Kidney tubule cell (primary cell): ENCODE results near the gene MIB2.
A peak's percentile ranks its signal among the peaks of the same experiment; 100 is the strongest.
"Not testable (repeated sequence)": the region's sequence is repeated elsewhere in the genome, so short reads cannot be mapped to it uniquely, and the experiment has no call there.

Experiments
- DNase-seq: peaks from one replicate; pipeline ENCODE4 v3.0.0-alpha.2; 2018; ENCODE audit warnings: low spot score

MIB2 gene

GRCh38 chr1:1615256-1616044 lies at the start of gene MIB2:
TSS of gene MIB2 (plus strand) at chr1:1615500. CDS start at chr1:1623453, 7,953 bp downstream.
- peak; percentile 96 for DNase-seq

DNA sequence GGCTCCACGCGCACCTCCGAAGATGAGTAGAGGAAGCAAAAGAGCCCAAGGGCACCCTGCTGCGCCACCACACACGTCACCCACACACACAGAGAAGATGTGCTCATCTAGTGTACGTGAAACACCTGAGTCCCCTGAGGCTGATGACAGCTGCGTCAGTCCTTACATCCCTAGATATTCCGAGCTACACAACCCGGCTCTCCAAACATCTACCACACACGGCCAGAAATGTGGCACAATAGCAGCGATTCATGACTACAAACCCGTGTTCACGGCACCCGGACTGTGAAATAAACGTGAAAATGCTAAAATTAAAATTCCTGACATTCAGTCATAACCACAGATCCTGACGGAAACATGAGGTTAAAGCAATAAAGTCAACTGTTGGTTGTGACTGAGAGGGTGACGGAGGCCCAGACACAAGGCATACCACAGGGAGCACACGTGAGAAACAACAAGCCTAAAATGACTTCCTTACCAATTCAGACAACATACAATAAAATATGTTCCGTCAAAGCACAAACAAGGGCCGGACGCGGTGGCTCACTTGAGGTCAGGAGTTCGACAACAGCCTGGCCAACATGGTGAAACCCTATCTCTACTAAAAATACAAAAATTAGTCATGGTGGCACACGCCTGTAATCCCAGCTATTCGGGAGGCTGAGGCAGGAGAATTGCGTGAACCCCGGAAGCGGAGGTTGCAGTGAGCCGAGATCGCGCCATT lies 48.0 kb upstream of the MIB2 start:
- DNase-seq = no peak

- no peak for DNase-seq
Measured at GRCh38 chr1:1567891-1568291, 47.4 kb upstream of the MIB2 start.

GRCh38 chr1:1569341-1569740 lies 46.0 kb upstream of the MIB2 start:
- DNase-seq = no peak

DNA sequence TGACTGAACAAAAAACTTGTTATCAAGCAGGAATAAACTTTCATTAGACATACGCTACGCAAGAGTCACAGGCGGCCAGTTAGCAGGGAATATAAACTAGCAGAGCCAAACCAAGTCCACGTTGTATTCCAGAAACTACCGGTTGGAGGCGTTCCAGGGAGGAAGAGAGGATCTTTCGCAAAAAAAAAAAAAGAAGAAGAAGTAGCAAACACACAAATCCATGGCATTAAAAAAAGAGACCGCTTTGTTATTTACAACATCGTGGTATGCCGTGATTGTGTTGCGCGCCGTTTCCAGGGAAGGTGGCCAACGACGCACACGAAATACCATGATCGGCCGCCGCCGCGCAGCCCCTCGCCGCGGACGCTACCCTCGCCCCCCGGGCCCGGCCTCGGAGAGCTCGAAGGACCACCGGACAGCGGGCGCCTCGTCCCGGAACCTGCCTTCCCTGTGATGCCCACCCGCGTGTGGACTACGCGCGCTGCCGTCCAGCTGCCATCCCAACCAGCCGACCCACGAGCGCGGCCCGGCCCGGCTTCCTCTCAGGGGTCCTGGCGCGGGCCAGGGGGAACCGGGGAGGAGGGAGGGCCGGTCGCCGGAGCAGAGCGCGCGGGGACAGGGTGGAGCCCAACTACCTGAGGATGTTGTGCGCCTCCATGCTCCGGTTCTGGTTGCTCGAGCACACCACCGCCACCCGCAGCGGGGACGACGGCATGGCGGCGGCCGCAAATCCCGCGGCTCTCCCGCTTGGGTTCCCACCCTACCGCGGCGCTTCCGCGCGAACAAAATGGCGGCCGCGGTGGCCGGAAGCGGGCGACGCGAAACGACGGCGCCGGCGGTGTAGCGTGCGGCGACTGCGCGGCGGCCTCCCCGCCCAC lies 41.2 kb upstream of the MIB2 start:
- DNase-seq = peak; percentile 77

DNA sequence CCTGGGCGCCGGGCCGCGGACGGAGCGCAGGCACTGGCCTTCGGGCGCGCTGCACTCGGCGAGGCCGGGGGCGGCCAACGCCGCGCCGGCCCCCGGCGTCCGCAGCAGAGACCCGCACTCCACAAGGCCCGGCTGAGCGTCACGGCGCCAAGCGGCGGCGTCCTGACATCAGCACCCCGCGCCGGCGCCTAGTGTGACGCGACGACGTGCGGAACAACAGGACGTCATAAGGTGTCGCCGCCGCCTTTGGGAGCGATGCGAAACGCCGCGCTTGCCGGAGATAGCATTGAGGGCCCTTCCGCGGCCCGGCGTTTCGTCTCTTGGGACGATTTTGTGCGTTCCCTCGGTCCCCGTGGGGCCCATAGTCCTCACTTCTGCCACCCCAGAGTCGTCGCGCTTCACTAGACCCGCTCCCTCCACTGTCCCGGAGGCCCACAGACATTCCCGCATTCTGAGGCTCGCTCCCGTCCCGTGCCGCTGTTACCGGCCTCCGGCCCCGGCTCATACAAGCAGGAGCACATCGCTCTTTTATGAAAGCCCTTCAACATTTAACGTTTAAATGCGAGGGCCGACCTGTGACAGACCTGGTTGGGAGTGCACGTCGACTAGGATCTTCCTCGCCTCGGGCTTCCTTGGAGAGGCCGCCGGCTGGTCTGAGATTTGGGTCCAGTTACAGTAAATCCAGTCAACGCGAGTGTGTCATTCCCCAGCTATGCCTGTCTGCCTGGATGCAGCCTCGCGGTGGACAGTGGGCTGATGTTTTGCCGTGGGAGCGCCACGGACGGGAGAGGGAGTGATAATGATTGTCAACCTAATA lies 40.4 kb upstream of the MIB2 start, which contains the start of gene SSU72:
Gene SSU72 (minus strand): TSS at position 143 of the 817 bp plus-strand sequence. CDS start 306 bp downstream, outside the sequence.
- peak; percentile 93 for DNase-seq

DNA sequence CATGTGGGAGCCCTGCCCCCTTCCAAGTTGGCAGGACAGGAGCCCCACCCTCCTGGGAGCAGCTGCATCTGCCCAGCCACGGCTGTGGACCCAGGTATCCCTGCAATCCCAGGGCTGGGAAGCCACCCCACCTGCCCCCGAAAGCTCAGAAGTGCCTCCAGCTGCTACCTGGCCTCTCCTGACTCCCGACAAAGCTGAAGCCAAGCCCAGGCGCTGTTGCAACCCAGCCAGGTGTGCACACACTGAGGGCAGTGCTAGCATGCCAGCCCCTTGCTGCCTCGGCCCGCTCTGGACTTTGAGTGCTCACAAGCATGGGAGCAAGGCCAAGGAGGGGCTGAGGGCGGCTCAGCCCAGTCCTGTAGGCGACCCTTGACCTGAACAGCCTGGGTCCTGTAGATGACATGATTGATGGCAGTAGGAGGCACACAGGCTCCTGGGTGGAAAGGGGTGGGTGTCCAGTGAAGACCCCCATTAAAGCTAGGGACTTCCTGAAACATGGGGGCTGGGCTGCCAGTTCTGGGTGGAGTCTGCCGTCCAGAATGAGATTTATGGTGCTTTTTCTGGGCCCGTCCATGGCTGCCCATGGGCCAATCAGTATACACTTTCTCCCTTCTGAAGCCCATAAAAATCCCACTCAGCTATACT lies 37.8 kb upstream of the MIB2 start:
- no peak for DNase-seq

DNA sequence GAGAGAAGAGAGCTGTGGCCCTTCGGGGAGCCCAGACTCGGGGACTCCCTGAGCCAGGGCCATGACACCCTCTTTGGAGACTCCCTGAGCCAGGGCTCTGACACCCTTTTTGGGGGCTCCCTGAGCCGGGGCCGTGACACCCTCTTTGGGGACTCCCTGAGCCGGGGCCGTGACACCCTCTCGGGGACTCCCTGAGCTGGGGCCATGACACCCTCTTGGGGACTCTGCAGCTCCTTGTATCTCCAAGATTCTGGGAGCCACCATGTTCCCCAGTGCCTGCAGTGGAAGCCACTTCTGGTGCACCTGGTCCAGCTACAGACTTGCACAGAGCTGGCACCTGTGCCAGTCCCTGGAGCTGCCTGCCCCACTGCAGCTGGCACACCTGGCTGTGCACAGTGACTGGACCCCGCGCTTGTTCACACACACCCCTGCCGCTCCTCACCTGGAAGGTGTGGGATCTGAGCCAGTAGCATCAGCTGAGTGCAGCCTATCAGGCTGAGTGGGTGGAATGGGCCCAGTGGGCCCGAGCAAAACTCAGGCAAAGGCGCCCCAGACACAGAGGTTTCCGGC lies 36.8 kb upstream of the MIB2 start:
- DNase-seq = no peak

DNA sequence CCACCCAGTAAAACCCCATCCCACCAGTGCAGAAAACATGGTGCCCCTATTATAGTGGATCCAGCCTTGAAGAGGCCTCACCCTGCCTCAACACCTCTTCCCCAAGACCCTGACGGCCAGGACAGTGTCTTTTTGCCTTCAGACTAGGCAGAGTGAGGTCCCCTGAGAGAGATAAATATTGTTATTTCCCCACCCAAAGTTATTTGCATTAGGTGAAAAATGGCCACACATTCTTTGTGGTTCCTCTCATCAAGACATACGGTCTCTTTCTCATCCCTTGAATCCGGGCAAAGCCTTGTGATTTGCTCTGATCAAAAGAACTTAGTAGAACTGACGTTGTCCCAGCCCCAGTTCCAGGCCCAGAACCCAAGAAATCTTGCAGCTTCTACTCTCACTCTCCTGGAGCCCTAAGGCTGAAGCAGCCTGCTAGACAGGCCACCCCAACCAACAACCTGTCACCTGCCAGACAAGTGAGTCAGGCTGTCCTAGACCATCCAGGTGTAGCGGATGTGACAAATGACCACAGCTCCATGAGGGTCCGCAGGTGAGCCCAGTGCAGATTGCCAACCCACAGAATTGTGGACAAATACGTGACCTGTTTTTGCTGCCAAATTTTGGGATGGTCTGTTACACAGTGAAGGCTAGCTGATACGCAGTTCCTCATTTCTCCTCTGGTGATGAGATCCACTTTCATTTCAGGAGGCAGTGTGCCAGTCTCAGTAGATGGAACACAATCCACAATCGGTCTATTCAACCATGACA lies 32.5 kb upstream of the MIB2 start:
- no peak for DNase-seq

- DNase-seq = no peak
Measured at GRCh38 chr1:1583347-1584010, 31.8 kb upstream of the MIB2 start.

DNA sequence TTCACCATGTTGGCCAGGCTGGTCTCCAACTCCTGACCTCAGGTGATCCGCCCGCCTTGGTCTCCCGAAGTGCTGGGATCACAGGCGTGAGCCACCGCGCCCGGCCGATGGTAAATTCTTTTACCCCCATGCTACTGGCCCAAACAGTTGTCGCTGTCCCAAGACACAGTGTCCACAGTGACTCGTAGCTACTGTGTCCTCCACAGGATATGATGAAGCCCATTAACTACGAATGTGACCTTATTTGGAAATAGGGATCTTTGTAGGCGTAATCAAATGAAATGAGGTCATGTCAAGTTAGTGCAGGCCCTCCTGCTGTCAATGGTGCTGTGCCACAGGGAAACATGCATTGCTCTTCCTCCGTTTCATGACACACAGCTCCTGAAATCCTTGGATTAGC lies 23.8 kb upstream of the MIB2 start:
- DNase-seq = peak; percentile 78

- no peak for DNase-seq
Measured at GRCh38 chr1:1593834-1594601, 21.3 kb upstream of the MIB2 start.

DNA sequence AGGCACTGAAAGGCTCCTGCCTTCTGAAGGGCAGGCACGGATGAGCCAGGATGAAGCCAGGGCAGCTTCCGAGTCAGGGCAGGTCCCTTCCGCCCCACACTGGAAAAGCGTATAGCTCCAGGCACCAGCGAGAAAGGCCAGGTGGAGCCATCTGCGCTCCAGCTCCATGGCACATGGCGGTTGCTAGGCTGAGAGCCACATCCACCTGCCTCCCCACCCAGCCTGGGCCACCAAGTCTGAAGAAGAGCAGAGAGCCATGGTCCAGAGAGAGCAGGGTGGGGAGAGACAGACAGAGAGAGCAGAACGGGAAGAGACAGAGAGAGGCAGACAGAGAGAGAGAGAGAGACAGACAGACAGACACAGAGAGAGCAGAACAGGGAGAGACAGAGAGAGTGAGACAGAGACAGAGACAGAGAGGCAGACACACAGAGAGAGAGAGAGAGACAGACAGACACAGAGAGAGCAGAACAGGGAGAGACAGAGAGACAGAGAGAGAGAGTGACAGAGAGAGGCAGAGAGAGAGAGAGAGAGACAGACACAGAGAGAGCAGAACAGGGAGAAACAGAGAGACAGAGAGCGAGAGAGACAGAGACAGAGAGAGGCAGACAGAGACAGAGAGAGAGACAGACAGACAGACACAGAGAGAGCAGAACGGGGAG lies 20.6 kb upstream of the MIB2 start:
- no peak for DNase-seq

- not testable (repeated sequence) for DNase-seq
Measured at GRCh38 chr1:1595341-1595740, 20.0 kb upstream of the MIB2 start.

DNA sequence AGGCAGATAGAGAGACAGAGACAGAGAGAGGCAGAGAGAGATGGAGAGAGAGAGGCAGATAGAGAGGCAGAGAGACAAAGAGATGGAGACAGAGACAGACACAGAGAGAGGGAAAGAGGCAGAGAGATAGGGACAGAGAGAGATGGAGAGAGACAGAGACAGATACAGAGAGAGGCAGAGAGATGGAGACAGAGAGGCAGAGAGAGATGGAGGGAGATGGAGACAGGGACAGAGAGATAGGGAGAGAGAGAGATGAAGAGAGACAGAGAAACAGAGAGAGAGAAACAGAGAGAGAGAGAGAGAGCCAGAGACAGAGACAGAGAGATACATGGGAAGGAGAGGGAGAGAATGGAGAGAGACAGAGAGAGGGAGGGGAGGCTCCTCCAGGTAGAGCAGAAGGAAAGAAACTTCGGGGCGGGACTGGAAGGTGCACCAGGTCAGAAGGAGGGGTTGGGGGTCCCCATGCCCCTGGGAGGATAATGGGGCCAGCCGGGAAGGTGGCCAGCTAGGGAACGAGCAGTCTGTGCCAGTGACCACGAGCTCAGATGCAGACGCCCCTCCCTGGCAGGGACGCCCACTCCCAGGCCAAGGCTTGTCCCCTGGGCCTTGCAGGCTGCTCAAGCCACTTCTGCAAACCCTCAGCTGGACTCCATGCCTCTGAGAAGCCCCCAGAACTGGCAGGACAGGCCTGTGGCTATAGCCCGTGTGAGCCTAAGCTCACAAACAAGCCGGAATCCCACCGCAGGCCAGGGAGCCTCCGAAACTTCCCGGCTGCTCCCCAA lies 18.6 kb upstream of the MIB2 start:
- DNase-seq = no peak

DNA sequence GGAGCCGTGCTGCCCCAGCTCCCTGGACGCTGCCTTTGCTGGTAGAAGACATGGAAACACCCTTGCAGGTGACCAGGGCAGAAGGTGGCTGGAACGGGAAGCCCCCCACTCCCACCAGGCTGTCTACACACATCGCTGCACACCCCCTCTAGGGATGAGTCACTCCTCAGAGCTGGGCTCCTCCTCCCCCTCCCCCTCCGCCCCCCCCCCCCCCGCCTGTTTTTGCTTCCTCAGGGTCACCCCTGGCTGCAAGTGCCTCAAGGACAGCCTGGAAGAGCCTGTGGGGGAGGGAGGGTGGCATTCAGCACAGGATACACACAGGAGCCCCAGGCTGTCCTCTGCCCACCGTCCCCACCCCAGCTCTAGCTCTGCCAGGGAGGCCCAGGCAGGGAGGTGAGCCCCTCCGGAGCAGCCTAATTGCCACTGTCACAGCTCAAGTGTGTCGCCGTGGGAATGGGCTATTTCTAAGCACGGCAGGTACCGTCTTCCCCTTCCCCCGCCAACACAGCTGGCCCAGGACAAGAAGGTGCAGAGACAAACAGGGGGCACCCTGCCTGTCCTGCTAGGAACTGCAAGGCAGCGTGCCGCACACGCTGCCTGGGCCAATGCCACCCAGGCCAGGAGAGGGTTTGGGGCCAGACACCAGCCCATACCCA lies 17.9 kb upstream of the MIB2 start:
- DNase-seq = peak; percentile 35
